Astrocyte of the cerebellum (primary cell): ENCODE data around the gene CNN1.
A peak's percentile ranks its signal among the peaks of the same experiment; 100 is the strongest.

Source experiments
- DNase-seq: peaks from one replicate; pipeline ENCODE4 v3.0.0-alpha.2; 2011; ENCODE audit warnings: low read depth
- H3K4me3 ChIP-seq: 2 replicates; pipeline ENCODE4 v1.5.1; 2011; ENCODE audit warnings: mild to moderate bottlenecking, low read depth, low read length, moderate library complexity
- CTCF ChIP-seq: IDR thresholded peaks from 2 replicates; pipeline ENCODE4 v1.5.1; 2012; ENCODE audit warnings: low read length, low read depth, moderate library complexity, mild to moderate bottlenecking; ENCODE audit errors: missing control alignments
- in situ Hi-C: cut with HindIII; loops from 2 replicates; pipeline ENCODE4 v1.10.0; 2017; ENCODE audit warnings: low sequenced_read_pairs

The CNN1 gene

DNA sequence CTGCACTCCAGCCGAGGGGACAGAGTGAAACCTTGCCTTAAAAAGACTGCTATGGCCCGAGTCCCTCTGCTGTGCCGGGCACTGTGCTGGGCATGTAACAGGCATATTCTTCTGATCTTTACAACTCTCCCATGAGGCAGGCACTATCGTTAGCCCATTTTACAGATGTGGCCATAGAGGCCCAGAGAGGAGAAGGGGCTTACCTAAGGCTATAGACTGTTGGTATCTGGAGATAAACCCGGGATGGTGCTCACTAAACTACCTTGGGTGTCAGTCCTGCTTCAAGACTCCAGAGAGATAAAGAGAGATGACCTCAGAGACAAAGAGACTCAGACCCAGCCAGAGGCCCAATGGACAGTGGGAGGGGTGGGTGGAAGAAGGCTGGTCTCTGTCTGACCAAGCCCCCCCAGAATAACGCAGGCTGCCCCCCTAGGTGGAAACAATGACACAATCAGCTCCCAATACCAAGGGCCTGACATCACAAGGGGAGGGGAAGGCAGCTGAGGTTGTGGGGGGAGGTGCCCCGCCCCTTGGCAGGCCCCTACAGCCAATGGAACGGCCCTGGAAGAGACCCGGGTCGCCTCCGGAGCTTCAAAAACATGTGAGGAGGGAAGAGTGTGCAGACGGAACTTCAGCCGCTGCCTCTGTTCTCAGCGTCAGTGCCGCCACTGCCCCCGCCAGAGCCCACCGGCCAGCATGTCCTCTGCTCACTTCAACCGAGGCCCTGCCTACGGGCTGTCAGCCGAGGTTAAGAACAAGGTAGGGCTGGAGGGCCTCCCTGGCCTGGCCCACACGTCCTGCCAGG lies at the start of gene CNN1:
Gene CNN1 (plus strand): TSS at position 620 of the 805 bp plus-strand sequence. CDS start 77 bp downstream, at position 697.
- TF ChIP-seq CTCF = no peak
- peak within 1 kb of the TSS; percentile 21 for H3K4me3 ChIP-seq
- in situ Hi-C loops = no loop called here
- DNase-seq = peak; percentile 15

DNA sequence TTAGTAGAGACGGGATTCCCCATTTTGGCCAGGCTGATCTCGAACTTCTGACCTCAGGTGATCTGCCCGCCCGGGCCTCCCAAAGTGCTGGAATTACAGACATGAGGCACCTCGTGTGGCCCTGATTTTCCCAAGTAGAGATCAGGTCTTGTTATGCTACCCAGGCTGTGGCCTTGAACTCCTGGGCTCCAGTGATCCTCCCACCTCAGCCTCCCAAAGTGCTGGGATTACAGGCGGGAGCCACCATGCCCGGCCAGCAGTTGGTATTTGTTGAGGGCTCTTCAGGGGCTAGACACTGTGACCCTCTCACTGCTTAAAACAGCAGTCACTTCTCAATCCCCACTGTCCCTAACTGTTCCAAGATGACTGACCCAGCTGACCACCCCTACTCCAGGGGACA lies 49.3 kb upstream of the CNN1 start:
- in situ Hi-C loops = no loop called here
- no peak overlapping the region for H3K4me3 ChIP-seq
- no peak for TF ChIP-seq CTCF
- no peak for DNase-seq

DNA sequence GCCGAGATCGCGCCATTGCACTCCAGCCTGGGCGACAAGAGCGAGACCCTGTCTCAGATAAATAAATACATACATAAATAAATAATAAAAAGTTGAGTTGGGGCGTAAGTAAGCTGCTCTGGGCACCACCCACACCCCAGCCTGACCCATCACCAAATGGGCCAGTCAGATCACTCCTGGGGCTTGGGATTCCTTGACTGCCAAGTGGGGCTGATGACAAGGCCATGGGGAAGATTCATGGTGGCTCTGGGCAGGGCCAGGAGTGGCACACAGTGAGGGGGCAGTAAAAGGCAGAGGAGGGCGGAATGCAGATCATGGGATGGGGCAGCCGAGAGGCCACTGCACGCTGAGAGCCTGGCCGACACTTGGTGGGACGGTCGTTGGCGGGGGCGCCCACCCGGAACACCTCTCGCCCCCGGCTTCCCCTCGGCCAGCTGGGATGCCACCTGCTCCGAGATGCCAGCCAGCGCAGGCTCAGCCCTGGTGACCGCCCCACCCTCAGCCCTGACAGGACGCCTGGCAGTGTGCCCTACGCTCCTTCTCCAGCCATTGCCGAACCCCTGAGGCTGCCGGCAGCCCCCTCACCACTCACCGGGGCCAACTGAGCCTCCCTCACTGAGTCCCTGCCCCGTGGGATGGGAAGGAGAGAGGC lies 43.9 kb upstream of the CNN1 start:
- TF ChIP-seq CTCF = no peak
- no peak overlapping the region for H3K4me3 ChIP-seq
- in situ Hi-C loops = no loop called here
- DNase-seq = no peak

DNA sequence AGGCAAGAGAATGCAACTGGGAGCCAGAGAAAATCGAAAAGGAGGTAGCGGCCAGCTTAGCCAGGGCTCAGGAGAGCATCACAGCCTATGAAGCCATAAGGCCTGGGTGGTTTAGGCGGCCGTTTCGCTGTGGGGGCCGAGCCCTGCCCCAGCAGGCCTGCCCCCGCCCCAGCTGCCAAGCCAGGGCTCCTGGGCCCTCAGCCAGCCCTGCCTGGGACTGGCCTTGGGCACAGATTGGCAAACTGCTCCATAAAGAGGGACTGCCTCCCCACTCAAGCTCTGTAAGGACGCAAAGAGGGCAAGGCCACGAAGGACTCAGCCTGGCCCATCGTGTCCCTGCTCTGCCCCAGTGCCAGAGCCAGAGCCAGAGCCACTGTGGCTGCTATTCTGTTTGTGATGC lies 43.2 kb upstream of the CNN1 start:
- no peak for DNase-seq
- H3K4me3 ChIP-seq = no peak overlapping the region
- in situ Hi-C loops = no loop called here
- no peak for TF ChIP-seq CTCF

- H3K4me3 ChIP-seq = no peak overlapping the region
- in situ Hi-C loops = no loop called here
- TF ChIP-seq CTCF = no peak
- DNase-seq = no peak
These were observed 42.8 kb upstream of the CNN1 start for GRCh38 chr19:11495885-11496284.

DNA sequence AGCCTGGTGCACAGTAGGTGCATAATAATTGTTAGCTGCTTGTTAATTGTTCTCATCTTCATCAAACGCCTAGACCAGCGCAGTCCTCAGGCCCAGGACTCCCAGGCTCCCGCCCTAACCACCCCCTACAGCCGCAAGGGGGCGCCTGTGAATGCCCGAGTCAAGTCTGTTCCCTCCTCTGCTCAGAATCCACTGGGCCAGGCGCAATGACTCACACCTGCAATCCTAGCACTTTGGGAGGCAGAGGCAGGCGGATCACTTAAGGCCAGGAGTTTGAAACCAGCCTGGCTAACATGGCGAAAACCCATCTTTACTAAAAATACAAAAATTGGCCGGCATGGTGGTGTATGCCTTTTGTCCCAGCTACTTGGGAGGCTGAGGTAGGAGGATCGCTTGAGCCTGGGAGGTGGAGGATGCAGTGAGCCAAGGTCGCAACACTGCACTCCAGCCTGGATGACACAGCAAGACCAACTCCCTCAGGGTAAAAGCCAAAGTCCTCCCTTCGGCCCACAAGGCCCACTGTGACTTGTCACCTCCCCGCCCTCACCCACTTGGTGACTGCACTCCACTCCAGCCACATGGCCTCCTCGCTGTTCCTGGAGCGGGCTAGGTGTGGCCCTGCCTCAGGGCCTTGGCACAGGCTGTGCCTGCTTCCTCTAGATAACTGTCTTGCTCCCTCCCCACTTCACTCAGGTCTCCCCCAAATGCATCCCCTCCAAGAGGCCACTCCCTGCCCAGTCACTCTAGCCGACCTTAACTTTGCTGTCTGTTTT lies 42.1 kb upstream of the CNN1 start:
- DNase-seq = peak; percentile 52
- in situ Hi-C loops = no loop called here
- peak; percentile 73 for TF ChIP-seq CTCF
- no peak overlapping the region for H3K4me3 ChIP-seq
